ENCODE results near the gene EPB41L2.

The EPB41L2 gene

DNA sequence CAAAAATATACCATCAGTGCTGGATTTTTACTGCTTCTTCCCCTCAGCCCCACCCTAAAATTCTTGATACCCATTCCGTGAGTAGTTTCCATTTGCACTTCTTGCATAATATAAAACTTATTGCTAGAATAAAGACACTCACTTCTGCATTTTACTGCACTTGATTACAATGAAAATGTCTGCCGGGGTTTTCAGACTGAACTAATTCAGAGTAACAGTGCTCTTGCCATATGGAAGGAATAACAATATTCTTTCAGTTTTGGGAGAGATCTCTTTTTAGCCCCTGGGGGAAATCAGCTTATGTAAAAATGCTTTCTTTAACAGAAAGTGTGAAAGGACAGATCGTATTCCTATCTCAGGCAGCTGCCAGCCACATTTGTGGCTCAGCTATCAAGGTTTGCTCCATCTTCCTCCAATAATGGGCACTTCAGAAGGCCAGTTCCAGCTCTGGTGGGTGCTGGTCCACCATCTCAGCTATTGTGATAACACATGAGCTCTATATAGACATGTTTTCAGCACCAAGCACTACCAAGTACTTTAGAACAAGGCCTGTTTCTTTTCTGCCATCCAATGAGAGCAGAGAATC, 226.9 kb downstream of the EPB41L2 start:
- Histone ChIP-seq H2AFZ (no peak overlapping the region), H3K9me3 (ENCODE audit: control insufficient read depth, low read length) (no peaks in the 10 kb centered on the region), H3K4me2 (ENCODE audit: low read length) (no peak overlapping the region), H3K9ac (no peak overlapping the region), H3K27ac (no peak overlapping the region), H3K4me1 (no peaks in the 10 kb centered on the region), H3K27me3 (ENCODE audit: control insufficient read depth, insufficient read depth, low read length) (no peaks in the 10 kb centered on the region), H3K4me3 (ENCODE audit: low read depth, low read length) (no peak overlapping the region), H3K79me2 (no peaks in the 10 kb centered on the region), H3K36me3 (ENCODE audit: control insufficient read depth, insufficient read depth, low read length) (no peaks in the 10 kb centered on the region)
- TF ChIP-seq, protein P1, sequence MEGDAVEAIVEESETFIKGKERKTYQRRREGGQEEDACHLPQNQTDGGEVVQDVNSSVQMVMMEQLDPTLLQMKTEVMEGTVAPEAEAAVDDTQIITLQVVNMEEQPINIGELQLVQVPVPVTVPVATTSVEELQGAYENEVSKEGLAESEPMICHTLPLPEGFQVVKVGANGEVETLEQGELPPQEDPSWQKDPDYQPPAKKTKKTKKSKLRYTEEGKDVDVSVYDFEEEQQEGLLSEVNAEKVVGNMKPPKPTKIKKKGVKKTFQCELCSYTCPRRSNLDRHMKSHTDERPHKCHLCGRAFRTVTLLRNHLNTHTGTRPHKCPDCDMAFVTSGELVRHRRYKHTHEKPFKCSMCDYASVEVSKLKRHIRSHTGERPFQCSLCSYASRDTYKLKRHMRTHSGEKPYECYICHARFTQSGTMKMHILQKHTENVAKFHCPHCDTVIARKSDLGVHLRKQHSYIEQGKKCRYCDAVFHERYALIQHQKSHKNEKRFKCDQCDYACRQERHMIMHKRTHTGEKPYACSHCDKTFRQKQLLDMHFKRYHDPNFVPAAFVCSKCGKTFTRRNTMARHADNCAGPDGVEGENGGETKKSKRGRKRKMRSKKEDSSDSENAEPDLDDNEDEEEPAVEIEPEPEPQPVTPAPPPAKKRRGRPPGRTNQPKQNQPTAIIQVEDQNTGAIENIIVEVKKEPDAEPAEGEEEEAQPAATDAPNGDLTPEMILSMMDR (IDR thresholded peaks at IDR 0.05) = no peak

DNA sequence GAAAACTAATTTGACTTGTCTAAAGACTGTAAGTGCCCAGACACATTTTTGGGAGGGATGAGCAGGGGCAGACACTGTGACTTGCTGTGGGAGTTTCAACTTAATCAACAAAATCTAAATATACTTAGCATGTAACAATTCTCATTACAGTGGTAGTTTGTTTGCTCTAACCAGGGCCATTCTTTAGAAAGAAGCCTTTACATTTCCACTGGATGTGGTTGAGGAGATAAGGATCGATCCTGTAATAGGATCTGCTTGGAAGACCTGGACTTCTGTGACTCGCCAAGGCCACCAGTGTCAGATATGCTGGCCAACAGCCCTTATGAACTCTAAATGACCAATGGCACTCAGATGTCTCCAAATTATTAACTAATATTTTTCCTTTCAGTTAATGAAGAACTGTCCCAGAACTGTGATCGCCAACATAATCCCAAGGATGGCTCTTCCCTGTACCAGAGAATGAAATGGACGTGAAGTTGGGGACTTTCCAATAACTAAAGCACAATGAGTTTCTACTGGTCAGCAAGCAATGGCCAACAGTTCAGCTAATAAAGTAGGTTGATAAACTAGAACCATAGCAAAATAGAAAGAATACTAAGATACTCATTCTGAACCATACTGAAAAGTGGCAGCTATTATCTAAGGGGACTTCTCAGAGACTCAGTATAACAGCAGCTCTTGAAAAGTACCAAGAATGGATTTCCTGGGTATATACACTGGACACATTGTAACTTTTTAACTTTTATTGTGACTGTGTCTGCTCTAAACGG, 228.4 kb downstream of the EPB41L2 start:
- Histone ChIP-seq H3K9me3 (ENCODE audit: control insufficient read depth, low read length) (no peaks in the 10 kb centered on the region), H3K9ac (no peak overlapping the region), H2AFZ (no peak overlapping the region), H3K79me2 (no peaks in the 10 kb centered on the region), H3K4me1 (no peaks in the 10 kb centered on the region), H3K27ac (no peak overlapping the region), H3K36me3 (ENCODE audit: control insufficient read depth, insufficient read depth, low read length) (no peaks in the 10 kb centered on the region), H3K4me2 (ENCODE audit: low read length) (no peak overlapping the region), H3K27me3 (ENCODE audit: control insufficient read depth, insufficient read depth, low read length) (no peaks in the 10 kb centered on the region), H3K4me3 (ENCODE audit: low read depth, low read length) (no peak overlapping the region)
- TF ChIP-seq, protein P1 (IDR thresholded peaks at IDR 0.05) = no peak

DNA sequence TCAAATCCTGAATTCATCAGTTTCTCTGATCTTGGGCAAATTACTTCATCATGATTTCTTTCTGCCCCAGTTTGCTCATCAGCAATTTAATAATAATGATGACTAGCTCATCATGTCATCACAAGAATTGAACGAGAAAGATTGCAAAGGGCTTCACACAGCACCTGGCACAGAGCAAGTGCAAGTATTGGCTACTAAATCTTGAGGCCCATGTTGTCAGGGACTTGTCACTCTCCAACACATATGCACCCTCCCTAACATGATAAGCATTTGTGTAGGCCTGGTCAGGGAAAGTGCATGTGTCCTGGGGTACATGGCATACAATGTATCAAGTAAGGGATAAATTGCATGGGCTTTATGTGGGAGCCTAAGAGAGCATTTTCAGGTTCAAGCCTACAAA, 229.5 kb downstream of the EPB41L2 start:
- H3K36me3 ChIP-seq (ENCODE audit: control insufficient read depth, insufficient read depth, low read length) = no peaks in the 10 kb centered on the region
- H3K9me3 ChIP-seq (ENCODE audit: control insufficient read depth, low read length) = no peaks in the 10 kb centered on the region
- TF ChIP-seq, protein P1 (IDR thresholded peaks at IDR 0.05) = no peak
- H3K4me1 ChIP-seq = no peaks in the 10 kb centered on the region
- no peaks in the 10 kb centered on the region for H3K27me3 ChIP-seq (ENCODE audit: control insufficient read depth, insufficient read depth, low read length)
- H3K79me2 ChIP-seq = no peaks in the 10 kb centered on the region
- no peak overlapping the region for H3K4me2 ChIP-seq (ENCODE audit: low read length)
- no peak overlapping the region for H3K27ac ChIP-seq
- no peak overlapping the region for H3K4me3 ChIP-seq (ENCODE audit: low read depth, low read length)
- no peak overlapping the region for H3K9ac ChIP-seq
- no peak overlapping the region for H2AFZ ChIP-seq

DNA sequence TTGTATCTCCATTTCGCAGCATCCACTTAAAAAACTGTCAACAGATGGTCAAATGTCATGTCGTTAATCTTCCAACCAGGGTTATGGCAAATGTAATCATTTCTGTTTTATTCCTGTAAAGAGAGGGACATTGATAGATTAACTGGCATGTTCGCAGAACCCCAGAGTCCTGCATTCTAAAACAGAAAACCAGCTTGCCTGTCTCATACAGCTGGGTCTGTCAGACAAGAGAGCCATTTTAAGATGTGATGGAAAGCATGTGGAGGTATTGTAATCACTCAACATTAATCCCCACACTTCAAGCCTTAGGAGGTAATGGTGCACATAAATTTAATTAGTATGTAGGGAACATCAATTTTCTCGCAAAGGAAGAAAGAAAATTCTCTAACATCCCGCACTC, 231.4 kb downstream of the EPB41L2 start:
- H3K4me3 ChIP-seq (ENCODE audit: low read depth, low read length) = no peak overlapping the region
- no peak overlapping the region for H3K27ac ChIP-seq
- TF ChIP-seq, protein P1 (IDR thresholded peaks at IDR 0.05) = no peak

More for the DNA sequence above, 231.4 kb downstream of the EPB41L2 start:
- H3K4me1 ChIP-seq = no peaks in the 10 kb centered on the region
- H3K4me2 ChIP-seq (ENCODE audit: low read length) = no peak overlapping the region
- H3K9ac ChIP-seq = no peak overlapping the region
- no peaks in the 10 kb centered on the region for H3K36me3 ChIP-seq (ENCODE audit: control insufficient read depth, insufficient read depth, low read length)
- H3K27me3 ChIP-seq (ENCODE audit: control insufficient read depth, insufficient read depth, low read length) = no peaks in the 10 kb centered on the region
- H2AFZ ChIP-seq = no peak overlapping the region
- H3K9me3 ChIP-seq (ENCODE audit: control insufficient read depth, low read length) = no peaks in the 10 kb centered on the region
- H3K79me2 ChIP-seq = no peaks in the 10 kb centered on the region
